CD8-positive, alpha-beta memory T cell (primary cell): ENCODE data around the gene MAML2. TPM values are rescaled to one million over a fixed set of nuclear protein-coding genes. Genes with fewer than 3 reads are reported as not detected.
A peak's percentile ranks its signal among the peaks of the same experiment; 100 is the strongest.
"Not testable (repeated sequence)": the region's sequence is repeated elsewhere in the genome, so short reads cannot be mapped to it uniquely, and the experiment has no call there.

Experiments
- CTCF ChIA-PET: fragments of 350-600 bp; sonication (Branson Sonifier 250); formaldehyde crosslinking; loops from one replicate; lab custom pipeline; 2021; ENCODE audit warnings: antibody characterized with exemption; lab: Charles Lee
- POLR2A ChIA-PET: fragments of 350-600 bp; sonication (Branson Sonifier 250); formaldehyde crosslinking; loops from one replicate; lab custom pipeline; 2021; ENCODE audit warnings: antibody characterized with exemption; lab: Charles Lee
- DNase-seq, 5 donors: peaks; one replicate each; pipeline versions ENCODE4 v3.0.0 to v3.0.0-alpha.2; 2020 to 2022; ENCODE audit warnings: mixed read lengths in 1 of 5
- H3K27ac ChIP-seq: one replicate; pipeline ENCODE4 v1.7.0; 2013; ENCODE audit warnings: low read depth, mild to moderate bottlenecking, low read length, moderate library complexity
- H3K27me3 ChIP-seq: 2 replicates; pipeline ENCODE4 v1.7.0; 2013; ENCODE audit warnings: low read length, mild to moderate bottlenecking; ENCODE audit not compliant: insufficient read depth, poor library complexity, severe bottlenecking
- H3K36me3 ChIP-seq: 2 replicates; pipeline ENCODE4 v1.7.0; 2013; ENCODE audit warnings: mild to moderate bottlenecking, low read length, moderate library complexity; ENCODE audit not compliant: insufficient read depth
- H3K4me1 ChIP-seq: 2 replicates; pipeline ENCODE4 v1.7.0; 2013; ENCODE audit warnings: mild to moderate bottlenecking, low read length, moderate library complexity; ENCODE audit not compliant: insufficient read depth
- H3K4me3 ChIP-seq: 2 replicates; pipeline ENCODE4 v1.7.0; 2013; ENCODE audit warnings: mild to moderate bottlenecking, low read length
- H3K9me3 ChIP-seq: 2 replicates; pipeline ENCODE4 v1.7.0; 2013; ENCODE audit warnings: mild to moderate bottlenecking, low read length
- H3K27ac Mint-ChIP-seq, 8 donors: one replicate each; pipeline ENCODE4 v1.8.0; 2020 to 2021; ENCODE audit warnings: mixed read lengths in 8 of 8, mild to moderate bottlenecking in 6 of 8, inconsistent platforms in 3 of 8, moderate library complexity in 3 of 8
- H3K27me3 Mint-ChIP-seq, 2 donors: one replicate each; pipeline ENCODE4 v1.8.0; 2020 to 2021; ENCODE audit warnings: mixed read lengths in 2 of 2, mild to moderate bottlenecking in 1 of 2, moderate library complexity in 1 of 2
- H3K36me3 Mint-ChIP-seq, 3 donors: one replicate each; pipeline ENCODE4 v1.8.0; 2020 to 2021; ENCODE audit warnings: mixed read lengths in 3 of 3, inconsistent platforms in 1 of 3, mild to moderate bottlenecking in 1 of 3
- H3K4me1 Mint-ChIP-seq, 3 donors: one replicate each; pipeline ENCODE4 v1.8.0; 2020 to 2021; ENCODE audit warnings: mixed read lengths in 3 of 3, inconsistent platforms in 1 of 3, mild to moderate bottlenecking in 1 of 3
- H3K4me3 Mint-ChIP-seq, 7 donors: one replicate each; pipeline ENCODE4 v1.8.0; 2020 to 2021; ENCODE audit warnings: mixed read lengths in 7 of 7, mild to moderate bottlenecking in 6 of 7, moderate library complexity in 4 of 7, inconsistent platforms in 2 of 7
- H3K9me3 Mint-ChIP-seq, 5 donors: one replicate each; pipeline ENCODE4 v1.8.0; 2020 to 2022; ENCODE audit warnings: mixed read lengths in 5 of 5, mild to moderate bottlenecking in 3 of 5, moderate library complexity in 2 of 5, inconsistent platforms in 1 of 5
- polyA plus RNA-seq: library from polyadenylated mRNA; unstranded; fragments of 300-500 nt; fragmentation: Illumina TruSeq; gene quantifications from one replicate; pipeline ENCODE4 v1.2.3, GENCODE V29; 2021
- total RNA-seq, 2 experiments: library from RNA; stranded (reverse); gene quantifications; one replicate each; pipeline ENCODE4 v1.2.3, GENCODE V29; 2021

MAML2 gene
- total and polyA plus RNA-seq, 3 experiments from 2014 or later, result 11.1 to 15.9 (median 15.6) TPM

GRCh38 chr11:96273507-96273906 lies 69.5 kb downstream of the MAML2 start:
- Histone ChIP-seq H3K4me3 (no peak overlapping the region), H3K4me1 (peaks cover 27% of the 10 kb centered on the region), H3K27ac (no peak overlapping the region), H3K9me3 (no peaks in the 10 kb centered on the region), H3K27me3 (no peaks in the 10 kb centered on the region), H3K36me3 (no peaks in the 10 kb centered on the region)
- peaks cover 16 to 39% (median 17%) of the 10 kb centered on the region in 3 donors for H3K36me3 Mint-ChIP-seq
- peaks cover 0 to 8% (median 0%) of the 10 kb centered on the region in 5 donors for H3K9me3 Mint-ChIP-seq
- ChIA-PET CTCF (interaction anchor here (1.1 kb wide), 1 partner anchor 13 kb away, joined by 3 read pairs; no protein-coding TSS in a partner anchor), POLR2A (no interaction called here)
- H3K27ac Mint-ChIP-seq, result peak overlapping the region in 2 of 8 donors; percentile 15 to 40
- no peaks in the 10 kb centered on the region for H3K27me3 Mint-ChIP-seq
- no peak for DNase-seq
- H3K4me1 Mint-ChIP-seq, result peaks cover 35 to 60% (median 37%) of the 10 kb centered on the region in 3 donors
- H3K4me3 Mint-ChIP-seq, result no peak overlapping the region

GRCh38 chr11:96272529-96273222 lies 70.3 kb downstream of the MAML2 start:
- peaks cover 15 to 31% (median 16%) of the 10 kb centered on the region in 3 donors for H3K36me3 Mint-ChIP-seq
- peaks cover 0 to 8% (median 0%) of the 10 kb centered on the region in 5 donors for H3K9me3 Mint-ChIP-seq
- Histone ChIP-seq H3K27ac (no peak overlapping the region), H3K36me3 (no peaks in the 10 kb centered on the region), H3K4me1 (peaks cover 28% of the 10 kb centered on the region), H3K27me3 (no peaks in the 10 kb centered on the region), H3K4me3 (no peak overlapping the region), H3K9me3 (no peaks in the 10 kb centered on the region)
- no peak overlapping the region for H3K4me3 Mint-ChIP-seq
- DNase-seq, result peak in 2 of 5 donors; percentile 39 to 59
- H3K4me1 Mint-ChIP-seq, result peaks cover 40 to 61% (median 40%) of the 10 kb centered on the region in 3 donors
- peak overlapping the region; percentile 29 to 85 (median 64) for H3K27ac Mint-ChIP-seq
- no peaks in the 10 kb centered on the region for H3K27me3 Mint-ChIP-seq
- ChIA-PET CTCF (interaction anchor here (0.9 kb wide), 1 partner anchor 29 kb away, joined by 3 read pairs; no protein-coding TSS in a partner anchor), POLR2A (no interaction called here)

- Histone ChIP-seq H3K27ac (no peak overlapping the region), H3K9me3 (no peaks in the 10 kb centered on the region), H3K4me3 (no peak overlapping the region), H3K27me3 (no peaks in the 10 kb centered on the region), H3K4me1 (peaks cover 37% of the 10 kb centered on the region), H3K36me3 (no peaks in the 10 kb centered on the region)
- DNase-seq, result no peak
- ChIA-PET POLR2A (no interaction called here), CTCF (no interaction called here)
- Mint-ChIP-seq H3K4me3 (no peak overlapping the region), H3K27ac (peak overlapping the region in 7 of 8 donors; percentile 48 to 83 (median 72)), H3K27me3 (no peaks in the 10 kb centered on the region), H3K4me1 (peaks cover 49 to 68% (median 49%) of the 10 kb centered on the region in 3 donors), H3K36me3 (peaks cover 13 to 29% (median 16%) of the 10 kb centered on the region in 3 donors), H3K9me3 (peaks cover 0 to 8% (median 0%) of the 10 kb centered on the region in 5 donors)
Measured at GRCh38 chr11:96271777-96272176, 71.2 kb downstream of the MAML2 start.

GRCh38 chr11:96271352-96271751 lies 71.6 kb downstream of the MAML2 start:
- Mint-ChIP-seq H3K36me3 (peaks cover 13 to 26% (median 16%) of the 10 kb centered on the region in 3 donors), H3K27ac (peak overlapping the region in 7 of 8 donors; percentile 27 to 83 (median 72)), H3K4me1 (peaks cover 53 to 70% (median 53%) of the 10 kb centered on the region in 3 donors)
- POLR2A ChIA-PET, H3K9me3 Mint-ChIP-seq, H3K4me3 ChIP-seq, H3K9me3 ChIP-seq, DNase-seq, H3K27me3 ChIP-seq, H3K27ac ChIP-seq, H3K36me3 ChIP-seq, H3K27me3 Mint-ChIP-seq, H3K4me3 Mint-ChIP-seq: not testable (repeated sequence)
- CTCF ChIA-PET, result interaction anchor here (0.9 kb wide), 1 partner anchor 39 kb away, joined by 3 read pairs; no protein-coding TSS in a partner anchor
- H3K4me1 ChIP-seq, result peaks cover 38% of the 10 kb centered on the region

- H3K4me3 ChIP-seq, H3K27me3 Mint-ChIP-seq, H3K9me3 Mint-ChIP-seq, DNase-seq, POLR2A ChIA-PET, H3K27me3 ChIP-seq, H3K27ac ChIP-seq, H3K36me3 ChIP-seq, H3K9me3 ChIP-seq: not testable (repeated sequence)
- H3K27ac Mint-ChIP-seq, result peak overlapping the region; percentile 2 to 95 (median 88)
- H3K4me1 Mint-ChIP-seq, result peaks cover 70 to 90% (median 81%) of the 10 kb centered on the region in 3 donors
- CTCF ChIA-PET, result interaction anchor here (1.4 kb wide), 1 partner anchor 50 kb away, joined by 3 read pairs; no protein-coding TSS in a partner anchor
- peak overlapping the region in 5 of 7 donors; percentile 1 to 58 (median 22) for H3K4me3 Mint-ChIP-seq
- peaks cover 59% of the 10 kb centered on the region for H3K4me1 ChIP-seq
- H3K36me3 Mint-ChIP-seq, result peaks cover 13 to 23% (median 16%) of the 10 kb centered on the region in 3 donors
Measured at GRCh38 chr11:96268527-96268926, 74.5 kb downstream of the MAML2 start.

GRCh38 chr11:96267496-96268032 lies 75.4 kb downstream of the MAML2 start:
- peaks cover 75 to 90% (median 86%) of the 10 kb centered on the region in 3 donors for H3K4me1 Mint-ChIP-seq
- POLR2A ChIA-PET, result interaction anchor here (1.0 kb wide), 3 partner anchors 9 to 76 kb away, joined by 3 to 6 read pairs (median 3); partner anchors contain the start of gene MAML2
- H3K4me3 ChIP-seq, result peak overlapping the region; percentile 53

GRCh38 chr11:96267001-96267495 lies 75.9 kb downstream of the MAML2 start:
- peaks cover 13 to 21% (median 16%) of the 10 kb centered on the region in 3 donors for H3K36me3 Mint-ChIP-seq
- no peaks in the 10 kb centered on the region for H3K27me3 Mint-ChIP-seq
- peak overlapping the region; percentile 84 to 96 (median 94) for H3K27ac Mint-ChIP-seq
- no peaks in the 10 kb centered on the region for H3K27me3 ChIP-seq
- ChIA-PET POLR2A (interaction anchor here (0.5 to 1.0 kb wide), 4 partner anchors 8 to 76 kb away, joined by 3 to 6 read pairs (median 3); partner anchors contain the start of gene MAML2), CTCF (interaction anchor here (1.0 to 2.2 kb wide), 4 partner anchors 11 to 76 kb away, joined by 4 to 15 read pairs (median 6); partner anchors contain the start of gene MAML2)
- peak overlapping the region; percentile 21 for H3K27ac ChIP-seq
- no peaks in the 10 kb centered on the region for H3K9me3 ChIP-seq
- no peak for DNase-seq
- H3K36me3 ChIP-seq, result no peaks in the 10 kb centered on the region
- H3K4me1 Mint-ChIP-seq, result peaks cover 72 to 88% (median 83%) of the 10 kb centered on the region in 3 donors
- H3K9me3 Mint-ChIP-seq, result peaks cover 0 to 8% (median 0%) of the 10 kb centered on the region in 5 donors
- H3K4me1 ChIP-seq, result peaks cover 57% of the 10 kb centered on the region
- H3K4me3 ChIP-seq, result peak overlapping the region; percentile 53
- peak overlapping the region; percentile 72 to 87 (median 85) for H3K4me3 Mint-ChIP-seq

More at GRCh38 chr11:96267496-96268032, 75.4 kb downstream of the MAML2 start:
- H3K36me3 ChIP-seq, result no peaks in the 10 kb centered on the region
- DNase-seq, result peak in 2 of 5 donors; percentile 37 to 47
- H3K36me3 Mint-ChIP-seq, result peaks cover 13 to 23% (median 16%) of the 10 kb centered on the region in 3 donors
- peaks cover 0 to 8% (median 0%) of the 10 kb centered on the region in 5 donors for H3K9me3 Mint-ChIP-seq
- H3K27me3 ChIP-seq, result no peaks in the 10 kb centered on the region
- H3K27me3 Mint-ChIP-seq, result no peaks in the 10 kb centered on the region
- H3K4me1 ChIP-seq, result peaks cover 58% of the 10 kb centered on the region
- CTCF ChIA-PET, result interaction anchor here (1.0 to 1.9 kb wide), 3 partner anchors 12 to 75 kb away, joined by 4 to 6 read pairs (median 5); partner anchors contain the start of gene MAML2
- H3K27ac ChIP-seq, result peak overlapping the region; percentile 21
- H3K9me3 ChIP-seq, result no peaks in the 10 kb centered on the region
- H3K27ac Mint-ChIP-seq, result peak overlapping the region; percentile 84 to 96 (median 94)
- peak overlapping the region; percentile 72 to 87 (median 85) for H3K4me3 Mint-ChIP-seq
